NCI-H1105 treated with DMSO at 0.1 percent for 48 hours (cell line): ENCODE data around the gene PHIP.
A peak's percentile ranks its signal among the peaks of the same experiment; 100 is the strongest.

Source experiments
- DNase-seq: peaks from one replicate; lab custom pipeline; 2025; lab: John Stamatoyannopoulos, UW

Gene PHIP

GRCh38 chr6:79009819-79010218, 68.2 kb downstream of the PHIP start:
- DNase-seq, result no peak

- no peak for DNase-seq
These were observed 72.6 kb downstream of the PHIP start for GRCh38 chr6:79005497-79005896.

GRCh38 chr6:79005024-79005423, 73.0 kb downstream of the PHIP start:
- DNase-seq, result no peak

- DNase-seq, result no peak
These were observed 73.8 kb downstream of the PHIP start for GRCh38 chr6:79004239-79004638.

- DNase-seq, result no peak
These were observed 76.6 kb downstream of the PHIP start for GRCh38 chr6:79001415-79001814.

GRCh38 chr6:78999737-79000136, 78.3 kb downstream of the PHIP start:
- no peak for DNase-seq

GRCh38 chr6:78995946-78996345, 82.1 kb downstream of the PHIP start:
- DNase-seq, result no peak

GRCh38 chr6:78995346-78995745, 82.7 kb downstream of the PHIP start:
- no peak for DNase-seq

GRCh38 chr6:78993955-78994354, 84.1 kb downstream of the PHIP start:
- no peak for DNase-seq

- no peak for DNase-seq
These were observed 88.9 kb downstream of the PHIP start for GRCh38 chr6:78989191-78989590.

GRCh38 chr6:78986161-78986560, 91.9 kb downstream of the PHIP start:
- DNase-seq, result no peak

GRCh38 chr6:78984225-78984950, 93.7 kb downstream of the PHIP start:
- DNase-seq, result no peak

- DNase-seq, result no peak
These were observed 110.9 kb downstream of the PHIP start for GRCh38 chr6:78967191-78967590.

GRCh38 chr6:78966542-78966941, 111.5 kb downstream of the PHIP start:
- DNase-seq, result no peak

GRCh38 chr6:78962448-78962847, 115.6 kb downstream of the PHIP start:
- peak; percentile 9 for DNase-seq

GRCh38 chr6:78954740-78955139, 123.3 kb downstream of the PHIP start:
- no peak for DNase-seq

- DNase-seq, result no peak
These were observed 124.3 kb downstream of the PHIP start for GRCh38 chr6:78953798-78954197.

- DNase-seq, result no peak
These were observed 125.7 kb downstream of the PHIP start for GRCh38 chr6:78952362-78952761.

- no peak for DNase-seq
These were observed 129.3 kb downstream of the PHIP start for GRCh38 chr6:78948785-78949184.

- no peak for DNase-seq
These were observed 130.1 kb downstream of the PHIP start for GRCh38 chr6:78947962-78948361.

GRCh38 chr6:78947529-78947928, 130.5 kb downstream of the PHIP start:
- DNase-seq, result no peak

- no peak for DNase-seq
These were observed 135.6 kb downstream of the PHIP start for GRCh38 chr6:78942446-78942845.

GRCh38 chr6:78936515-78936914, 141.5 kb downstream of the PHIP start:
- no peak for DNase-seq

GRCh38 chr6:78935553-78935952, 142.5 kb downstream of the PHIP start:
- DNase-seq, result no peak
